Trophoblast cell (in vitro differentiated cells and primary cell): ENCODE measurements around the gene CMKLR1.

Experiments used
- DNase-seq, 2 donors: peaks; one replicate each; pipeline ENCODE4 v3.0.0-alpha.2; 2016
- H2AFZ ChIP-seq: 2 replicates; pipeline ENCODE4 v1.6.1; 2013; ENCODE audit warnings: low read length, moderate library complexity, mild to moderate bottlenecking; ENCODE audit not compliant: insufficient read depth, poor library complexity
- H2AK5ac ChIP-seq: 2 replicates; pipeline ENCODE4 v1.6.1; 2013; ENCODE audit warnings: mild to moderate bottlenecking, low read length
- H2BK120ac ChIP-seq: 2 replicates; pipeline ENCODE4 v1.6.1; 2013; ENCODE audit warnings: low read length, mild to moderate bottlenecking, moderate library complexity; ENCODE audit not compliant: insufficient read depth, poor library complexity
- H2BK12ac ChIP-seq: 2 replicates; pipeline ENCODE4 v1.6.1; 2013; ENCODE audit warnings: mild to moderate bottlenecking, low read length, moderate library complexity
- H2BK5ac ChIP-seq: 2 replicates; pipeline ENCODE4 v1.6.1; 2013; ENCODE audit warnings: low read length, low read depth, moderate library complexity, mild to moderate bottlenecking; ENCODE audit not compliant: poor library complexity
- H3K14ac ChIP-seq: 2 replicates; pipeline ENCODE4 v1.6.1; 2013; ENCODE audit warnings: mild to moderate bottlenecking, low read length
- H3K18ac ChIP-seq: 2 replicates; pipeline ENCODE4 v1.6.1; 2013; ENCODE audit warnings: mild to moderate bottlenecking, low read length
- H3K23ac ChIP-seq: 2 replicates; pipeline ENCODE4 v1.6.1; 2013; ENCODE audit warnings: low read length
- H3K27ac ChIP-seq: 2 replicates; pipeline ENCODE4 v1.5.1; 2013; ENCODE audit warnings: low read depth, mild to moderate bottlenecking, inconsistent platforms, low read length, moderate library complexity
- H3K27me3 ChIP-seq: 2 replicates; pipeline ENCODE4 v1.6.1; 2013; ENCODE audit warnings: inconsistent platforms, mild to moderate bottlenecking, low read length, moderate library complexity; ENCODE audit not compliant: insufficient read depth
- H3K36me3 ChIP-seq, 2 experiments: 1 replicate in 1 of 2; 2 replicates in 1 of 2; pipeline ENCODE4 v1.6.1; 2013; ENCODE audit warnings: low read length in 2 of 2, mild to moderate bottlenecking in 2 of 2, moderate library complexity in 1 of 2; ENCODE audit not compliant: insufficient read depth in 2 of 2, control insufficient read depth in 1 of 2
- H3K4ac ChIP-seq: 2 replicates; pipeline ENCODE4 v1.6.1; 2013; ENCODE audit warnings: low read depth, mild to moderate bottlenecking, low read length, moderate library complexity
- H3K4me1 ChIP-seq, 2 experiments: 1 replicate in 1 of 2; 2 replicates in 1 of 2; pipeline ENCODE4 v1.6.1; 2013; ENCODE audit warnings: low read length in 2 of 2, mild to moderate bottlenecking in 2 of 2, moderate library complexity in 1 of 2; ENCODE audit not compliant: insufficient read depth in 2 of 2, control insufficient read depth in 1 of 2
- H3K4me2 ChIP-seq: 2 replicates; pipeline ENCODE4 v1.6.1; 2013; ENCODE audit warnings: inconsistent platforms, mild to moderate bottlenecking, low read length, moderate library complexity
- H3K4me3 ChIP-seq: 2 replicates; pipeline ENCODE4 v1.5.1; 2013; ENCODE audit warnings: mild to moderate bottlenecking, low read depth, low read length, inconsistent platforms
- H3K79me1 ChIP-seq: one replicate; pipeline ENCODE4 v1.6.1; 2013; ENCODE audit warnings: low read length
- H3K79me2 ChIP-seq: 2 replicates; pipeline ENCODE4 v1.6.1; 2013; ENCODE audit warnings: low read length, mild to moderate bottlenecking; ENCODE audit not compliant: control insufficient read depth, insufficient read depth, poor library complexity
- H3K9ac ChIP-seq: 2 replicates; pipeline ENCODE4 v1.6.1; 2013; ENCODE audit warnings: mild to moderate bottlenecking, low read length
- H3K9me3 ChIP-seq: 2 replicates; pipeline ENCODE4 v1.6.1; 2013; ENCODE audit warnings: low read depth, mild to moderate bottlenecking, control low read depth, inconsistent platforms, low read length; ENCODE audit not compliant: insufficient read depth
- H4K12ac ChIP-seq: 2 replicates; pipeline ENCODE4 v1.6.1; 2013; ENCODE audit warnings: low read depth, mild to moderate bottlenecking, low read length, moderate library complexity
- H4K8ac ChIP-seq: 2 replicates; pipeline ENCODE4 v1.6.1; 2013; ENCODE audit warnings: low read depth, mild to moderate bottlenecking, low read length, moderate library complexity
- H4K91ac ChIP-seq: one replicate; pipeline ENCODE4 v1.6.1; 2013; ENCODE audit warnings: low read depth, mild to moderate bottlenecking, low read length, moderate library complexity
- WGBS: extraction: QIAGEN DNeasy Blood & Tissue Kit; methylation state at CpG from one replicate; pipeline ENCODE4 v1.1.7; 2013; ENCODE audit warnings: missing lambda C conversion rate; ENCODE audit not compliant: insufficient read length, insufficient coverage; ENCODE audit errors: extremely low coverage; 5-methylcytosine and 5-hydroxymethylcytosine counted together

Gene CMKLR1

GRCh38 chr12:108309674-108310312 lies 29.3 kb downstream of the CMKLR1 start:
- no peak overlapping the region for H3K4me2 ChIP-seq
- H4K12ac ChIP-seq, result no peak overlapping the region
- H3K27ac ChIP-seq, result no peak overlapping the region
- no peak overlapping the region for H2AK5ac ChIP-seq
- no peak overlapping the region for H2BK5ac ChIP-seq
- no peaks in the 10 kb centered on the region for H3K79me2 ChIP-seq
- no peak overlapping the region for H4K91ac ChIP-seq
- no peak overlapping the region for H4K8ac ChIP-seq
- H3K36me3 ChIP-seq, result no peaks in the 10 kb centered on the region
- peaks cover 33 to 43% of the 10 kb centered on the region in 2 experiments for H3K4me1 ChIP-seq
- no peak overlapping the region for H3K4me3 ChIP-seq
- no peaks in the 10 kb centered on the region for H3K27me3 ChIP-seq
- WGBS, result no CpG with 5 or more reads among the region's 2 CpGs
- H3K4ac ChIP-seq, result no peak overlapping the region
- H3K23ac ChIP-seq, result no peak overlapping the region
- H3K14ac ChIP-seq, result no peak overlapping the region
- H2AFZ ChIP-seq, result no peak overlapping the region
- DNase-seq, result no peak
- no peaks in the 10 kb centered on the region for H3K9me3 ChIP-seq
- no peak overlapping the region for H2BK12ac ChIP-seq
- H2BK120ac ChIP-seq, result no peak overlapping the region
- H3K9ac ChIP-seq, result no peak overlapping the region
- no peak overlapping the region for H3K18ac ChIP-seq
- H3K79me1 ChIP-seq, result peaks cover 4% of the 10 kb centered on the region

- no peak overlapping the region for H2BK120ac ChIP-seq
- H2BK5ac ChIP-seq, result no peak overlapping the region
- no peak overlapping the region for H4K8ac ChIP-seq
- peak overlapping the region; percentile 12 for H2AK5ac ChIP-seq
- H3K4me3 ChIP-seq, result no peak overlapping the region
- H3K27me3 ChIP-seq, result no peaks in the 10 kb centered on the region
- H4K12ac ChIP-seq, result no peak overlapping the region
- H3K79me1 ChIP-seq, result peaks cover 10% of the 10 kb centered on the region
- no peak overlapping the region for H2BK12ac ChIP-seq
- H3K4me1 ChIP-seq, result peaks cover 44 to 49% of the 10 kb centered on the region in 2 experiments
- no CpG with 5 or more reads among the region's 10 CpGs for WGBS
- H3K9ac ChIP-seq, result no peak overlapping the region
- H3K27ac ChIP-seq, result no peak overlapping the region
- no peaks in the 10 kb centered on the region for H3K36me3 ChIP-seq
- peaks cover 3% of the 10 kb centered on the region for H3K79me2 ChIP-seq
- H3K9me3 ChIP-seq, result no peaks in the 10 kb centered on the region
- no peak overlapping the region for H3K4ac ChIP-seq
- no peak overlapping the region for H2AFZ ChIP-seq
- H3K23ac ChIP-seq, result no peak overlapping the region
- H3K18ac ChIP-seq, result no peak overlapping the region
- H4K91ac ChIP-seq, result no peak overlapping the region
- H3K14ac ChIP-seq, result no peak overlapping the region
- no peak overlapping the region for H3K4me2 ChIP-seq
- DNase-seq, result no peak
Measured at GRCh38 chr12:108308395-108309085, 30.6 kb downstream of the CMKLR1 start.

- Histone ChIP-seq H3K27ac (no peak overlapping the region), H3K9ac (no peak overlapping the region), H3K36me3 (no peaks in the 10 kb centered on the region)
Measured at GRCh38 chr12:108307006-108307405, 32.1 kb downstream of the CMKLR1 start.

GRCh38 chr12:108306506-108306905 lies 32.6 kb downstream of the CMKLR1 start:
- no peak for DNase-seq
- no peak overlapping the region for H3K9ac ChIP-seq
- no peaks in the 10 kb centered on the region for H3K27me3 ChIP-seq
- H3K18ac ChIP-seq, result no peak overlapping the region
- peaks cover 39 to 45% of the 10 kb centered on the region in 2 experiments for H3K4me1 ChIP-seq
- H3K4ac ChIP-seq, result no peak overlapping the region
- H2BK12ac ChIP-seq, result no peak overlapping the region
- H2AK5ac ChIP-seq, result no peak overlapping the region
- no peak overlapping the region for H4K12ac ChIP-seq
- H3K79me2 ChIP-seq, result peaks cover 3% of the 10 kb centered on the region
- no peaks in the 10 kb centered on the region for H3K36me3 ChIP-seq
- H3K9me3 ChIP-seq, result no peaks in the 10 kb centered on the region
- H3K4me2 ChIP-seq, result no peak overlapping the region
- H4K8ac ChIP-seq, result no peak overlapping the region
- no peak overlapping the region for H2BK120ac ChIP-seq
- H4K91ac ChIP-seq, result no peak overlapping the region
- H3K79me1 ChIP-seq, result peaks cover 14% of the 10 kb centered on the region
- no peak overlapping the region for H2BK5ac ChIP-seq
- no peak overlapping the region for H3K27ac ChIP-seq
- WGBS, result no CpG with 5 or more reads among the region's 3 CpGs
- H2AFZ ChIP-seq, result no peak overlapping the region
- H3K23ac ChIP-seq, result no peak overlapping the region
- H3K14ac ChIP-seq, result no peak overlapping the region
- no peak overlapping the region for H3K4me3 ChIP-seq

More at GRCh38 chr12:108307006-108307405, 32.1 kb downstream of the CMKLR1 start:
- Histone ChIP-seq H2BK5ac (no peak overlapping the region), H2AK5ac (no peak overlapping the region), H3K79me1 (peaks cover 14% of the 10 kb centered on the region), H3K18ac (no peak overlapping the region), H4K8ac (no peak overlapping the region), H3K4me1 (peaks cover 41 to 48% of the 10 kb centered on the region in 2 experiments), H3K79me2 (peaks cover 3% of the 10 kb centered on the region), H3K27me3 (no peaks in the 10 kb centered on the region), H4K91ac (no peak overlapping the region), H3K4ac (no peak overlapping the region), H4K12ac (no peak overlapping the region), H3K14ac (no peak overlapping the region), H3K23ac (no peak overlapping the region), H3K9me3 (no peaks in the 10 kb centered on the region), H2BK12ac (no peak overlapping the region), H2BK120ac (no peak overlapping the region), H2AFZ (no peak overlapping the region), H3K4me2 (no peak overlapping the region), H3K4me3 (no peak overlapping the region)
- no CpG with 5 or more reads among the region's 7 CpGs for WGBS
- DNase-seq, result no peak
